Astrocyte of the cerebellum (primary cell): Measurements from ENCODE around the gene ASIC5.

Experiments
- DNase-seq: peaks from one replicate; pipeline ENCODE4 v3.0.0-alpha.2; 2011; ENCODE audit warnings: low read depth
- H3K4me3 ChIP-seq: 2 replicates; pipeline ENCODE4 v1.5.1; 2011; ENCODE audit warnings: mild to moderate bottlenecking, low read depth, low read length, moderate library complexity
- in situ Hi-C: cut with HindIII; loops from 2 replicates; pipeline ENCODE4 v1.10.0; 2017; ENCODE audit warnings: low sequenced_read_pairs
- TF ChIP-seq, protein P1 (sequence below): IDR thresholded peaks from 2 replicates; pipeline ENCODE4 v1.5.1; 2012; ENCODE audit warnings: low read length, low read depth, moderate library complexity, mild to moderate bottlenecking; ENCODE audit errors: missing control alignments

Gene ASIC5

GRCh38 chr4:155891058-155891457, 25.0 kb upstream of the ASIC5 start:
- in situ Hi-C loops: no loop called here
- no peak overlapping the region for H3K4me3 ChIP-seq
- no peak for DNase-seq
- TF ChIP-seq, protein P1, sequence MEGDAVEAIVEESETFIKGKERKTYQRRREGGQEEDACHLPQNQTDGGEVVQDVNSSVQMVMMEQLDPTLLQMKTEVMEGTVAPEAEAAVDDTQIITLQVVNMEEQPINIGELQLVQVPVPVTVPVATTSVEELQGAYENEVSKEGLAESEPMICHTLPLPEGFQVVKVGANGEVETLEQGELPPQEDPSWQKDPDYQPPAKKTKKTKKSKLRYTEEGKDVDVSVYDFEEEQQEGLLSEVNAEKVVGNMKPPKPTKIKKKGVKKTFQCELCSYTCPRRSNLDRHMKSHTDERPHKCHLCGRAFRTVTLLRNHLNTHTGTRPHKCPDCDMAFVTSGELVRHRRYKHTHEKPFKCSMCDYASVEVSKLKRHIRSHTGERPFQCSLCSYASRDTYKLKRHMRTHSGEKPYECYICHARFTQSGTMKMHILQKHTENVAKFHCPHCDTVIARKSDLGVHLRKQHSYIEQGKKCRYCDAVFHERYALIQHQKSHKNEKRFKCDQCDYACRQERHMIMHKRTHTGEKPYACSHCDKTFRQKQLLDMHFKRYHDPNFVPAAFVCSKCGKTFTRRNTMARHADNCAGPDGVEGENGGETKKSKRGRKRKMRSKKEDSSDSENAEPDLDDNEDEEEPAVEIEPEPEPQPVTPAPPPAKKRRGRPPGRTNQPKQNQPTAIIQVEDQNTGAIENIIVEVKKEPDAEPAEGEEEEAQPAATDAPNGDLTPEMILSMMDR: no peak

DNA sequence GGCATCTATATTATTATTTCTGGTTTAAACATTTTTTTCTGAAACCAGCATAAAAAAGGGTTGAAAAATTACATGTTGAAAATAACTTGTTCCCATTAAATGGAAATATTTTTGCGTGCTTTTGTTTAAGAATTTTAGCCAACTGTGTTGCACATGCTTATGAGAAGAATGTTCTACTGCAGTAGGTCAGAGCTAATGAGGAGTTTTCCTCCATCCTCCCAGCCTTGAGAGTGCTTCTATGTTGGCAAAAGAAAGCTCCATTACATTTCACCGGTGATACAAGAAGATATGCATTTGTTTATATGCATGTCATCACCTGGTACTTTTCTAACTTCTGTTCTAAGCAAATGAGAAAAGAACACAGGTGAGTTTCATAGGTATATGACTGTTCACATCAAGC, 23.9 kb upstream of the ASIC5 start:
- TF ChIP-seq, protein P1: no peak
- in situ Hi-C loops: no loop called here
- H3K4me3 ChIP-seq: no peak overlapping the region
- no peak for DNase-seq

DNA sequence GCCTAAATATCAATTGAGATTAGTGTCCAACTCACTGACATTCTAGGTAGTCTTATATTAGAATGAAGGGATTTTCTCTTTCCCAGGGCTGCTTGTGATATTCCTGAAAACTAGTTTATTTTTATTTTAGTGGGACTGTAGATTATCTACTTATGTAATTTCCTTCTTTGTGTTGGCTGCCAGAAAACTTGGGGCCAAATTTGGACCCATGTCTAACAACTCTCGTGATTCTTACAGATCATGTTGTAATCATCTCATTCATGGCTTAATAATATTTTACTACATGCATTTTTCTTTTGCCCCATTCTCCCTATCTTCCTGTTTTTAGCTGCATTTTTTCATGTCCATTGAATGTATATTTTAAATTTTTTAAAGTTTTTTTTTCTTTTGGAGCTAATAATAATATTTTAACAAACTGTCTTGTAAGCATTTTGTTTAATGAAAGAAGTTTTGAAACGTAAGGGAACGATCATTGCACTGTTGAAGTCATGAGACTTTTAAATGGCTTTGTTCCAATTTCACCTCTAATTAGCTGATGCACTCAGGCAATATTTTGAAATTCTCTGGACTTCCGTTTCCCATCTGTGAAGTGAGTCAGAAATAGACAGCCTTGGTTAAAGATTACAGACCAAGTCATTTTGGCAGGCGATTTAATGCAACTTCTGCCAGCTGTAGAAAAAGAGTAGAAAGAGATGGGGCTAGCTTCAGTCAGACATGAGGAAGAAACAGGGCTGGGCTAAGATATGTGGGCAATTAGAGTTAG, 23.1 kb upstream of the ASIC5 start:
- in situ Hi-C loops: no loop called here
- TF ChIP-seq, protein P1: no peak
- H3K4me3 ChIP-seq: no peak overlapping the region
- DNase-seq: peak; percentile 77

GRCh38 chr4:155887847-155888570, 21.9 kb upstream of the ASIC5 start:
- in situ Hi-C loops: no loop called here
- no peak for DNase-seq

GRCh38 chr4:155887045-155887444, 21.0 kb upstream of the ASIC5 start:
- no peak overlapping the region for H3K4me3 ChIP-seq
- TF ChIP-seq, protein P1: no peak
- in situ Hi-C loops: no loop called here
- DNase-seq: no peak

More at GRCh38 chr4:155887847-155888570, 21.9 kb upstream of the ASIC5 start:
- TF ChIP-seq, protein P1: no peak
- no peak overlapping the region for H3K4me3 ChIP-seq

DNA sequence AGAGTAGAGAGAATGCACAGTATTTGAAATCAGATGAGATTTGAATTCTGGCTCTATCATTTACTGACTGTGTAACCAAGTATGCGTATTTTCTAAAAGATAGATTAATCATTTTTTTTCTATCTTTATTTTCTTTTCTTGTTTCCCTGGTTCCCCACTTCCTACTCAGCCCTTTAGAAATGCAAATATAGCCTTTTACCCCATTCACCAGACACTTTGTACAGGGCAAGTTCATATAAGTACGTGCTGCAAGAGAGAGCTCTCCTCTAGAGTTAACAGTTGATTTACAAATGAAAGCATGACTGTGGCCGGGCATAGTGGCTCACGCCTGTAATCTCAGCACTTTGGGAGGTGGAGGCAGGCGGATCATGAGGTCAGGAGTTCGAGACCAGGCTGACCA, 19.6 kb upstream of the ASIC5 start:
- H3K4me3 ChIP-seq: no peak overlapping the region
- TF ChIP-seq, protein P1: no peak
- no peak for DNase-seq
- in situ Hi-C loops: no loop called here
